Ishikawa (cell line): ENCODE measurements around the gene EIF3M.

ENCODE experiments used
- CEBPB ChIP-seq: IDR thresholded peaks from 2 replicates; pipeline ENCODE4 v1.6.1; 2012
- CREB1 ChIP-seq: IDR thresholded peaks from 2 replicates; pipeline ENCODE4 v1.6.1; 2012; ENCODE audit warnings: low read depth
- EGR1 ChIP-seq: IDR thresholded peaks from 2 replicates; pipeline ENCODE4 v1.6.1; 2012
- EP300 ChIP-seq: IDR thresholded peaks from 2 replicates; pipeline ENCODE4 v1.6.1; 2012; ENCODE audit warnings: borderline replicate concordance
- FOXM1 ChIP-seq: IDR thresholded peaks from 2 replicates; pipeline ENCODE4 v1.6.1; 2012; ENCODE audit warnings: low read depth, borderline replicate concordance
- NFIC ChIP-seq: IDR thresholded peaks from 2 replicates; pipeline ENCODE4 v1.6.1; 2012
- RAD21 ChIP-seq: IDR thresholded peaks from 2 replicates; pipeline ENCODE4 v1.6.1; 2012; ENCODE audit warnings: low read depth
- TAF1 ChIP-seq: IDR thresholded peaks from 2 replicates; pipeline ENCODE4 v1.6.1; 2012; ENCODE audit warnings: low read depth, mild to moderate bottlenecking
- TCF12 ChIP-seq: IDR thresholded peaks from 2 replicates; pipeline ENCODE4 v1.6.1; 2012; ENCODE audit warnings: low read depth
- TEAD4 ChIP-seq: IDR thresholded peaks from 2 replicates; pipeline ENCODE4 v1.6.1; 2012
- YY1 ChIP-seq: IDR thresholded peaks from 2 replicates; pipeline ENCODE4 v1.6.1; 2012; ENCODE audit warnings: low read depth
- ZBTB7A ChIP-seq: IDR thresholded peaks from 2 replicates; pipeline ENCODE4 v1.6.1; 2012; ENCODE audit warnings: low read depth
- TF ChIP-seq, protein P1 (sequence below): IDR thresholded peaks from 2 replicates; pipeline ENCODE4 v1.6.1; 2012
- TF ChIP-seq, protein P2 (sequence below): IDR thresholded peaks from 2 replicates; pipeline ENCODE4 v1.6.1; 2012
- TF ChIP-seq, protein P3 (sequence below): IDR thresholded peaks from 2 replicates; pipeline ENCODE4 v1.6.1; 2012; ENCODE audit warnings: low read depth, mild to moderate bottlenecking

The EIF3M gene

GRCh38 chr11:32569313-32569881 is 14.2 kb upstream of the EIF3M start:
- TF ChIP-seq CEBPB (no peak), CREB1 (no peak), TAF1 (no peak), YY1 (no peak), FOXM1 (no peak), EGR1 (no peak), TCF12 (no peak), ZBTB7A (no peak), NFIC (no peak), RAD21 (no peak), TEAD4 (no peak), EP300 (no peak)
- TF ChIP-seq, protein P1, sequence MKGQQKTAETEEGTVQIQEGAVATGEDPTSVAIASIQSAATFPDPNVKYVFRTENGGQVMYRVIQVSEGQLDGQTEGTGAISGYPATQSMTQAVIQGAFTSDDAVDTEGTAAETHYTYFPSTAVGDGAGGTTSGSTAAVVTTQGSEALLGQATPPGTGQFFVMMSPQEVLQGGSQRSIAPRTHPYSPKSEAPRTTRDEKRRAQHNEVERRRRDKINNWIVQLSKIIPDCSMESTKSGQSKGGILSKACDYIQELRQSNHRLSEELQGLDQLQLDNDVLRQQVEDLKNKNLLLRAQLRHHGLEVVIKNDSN, result no peak
- TF ChIP-seq, protein P2, sequence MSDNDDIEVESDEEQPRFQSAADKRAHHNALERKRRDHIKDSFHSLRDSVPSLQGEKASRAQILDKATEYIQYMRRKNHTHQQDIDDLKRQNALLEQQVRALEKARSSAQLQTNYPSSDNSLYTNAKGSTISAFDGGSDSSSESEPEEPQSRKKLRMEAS, result no peak
- TF ChIP-seq, protein P3, sequence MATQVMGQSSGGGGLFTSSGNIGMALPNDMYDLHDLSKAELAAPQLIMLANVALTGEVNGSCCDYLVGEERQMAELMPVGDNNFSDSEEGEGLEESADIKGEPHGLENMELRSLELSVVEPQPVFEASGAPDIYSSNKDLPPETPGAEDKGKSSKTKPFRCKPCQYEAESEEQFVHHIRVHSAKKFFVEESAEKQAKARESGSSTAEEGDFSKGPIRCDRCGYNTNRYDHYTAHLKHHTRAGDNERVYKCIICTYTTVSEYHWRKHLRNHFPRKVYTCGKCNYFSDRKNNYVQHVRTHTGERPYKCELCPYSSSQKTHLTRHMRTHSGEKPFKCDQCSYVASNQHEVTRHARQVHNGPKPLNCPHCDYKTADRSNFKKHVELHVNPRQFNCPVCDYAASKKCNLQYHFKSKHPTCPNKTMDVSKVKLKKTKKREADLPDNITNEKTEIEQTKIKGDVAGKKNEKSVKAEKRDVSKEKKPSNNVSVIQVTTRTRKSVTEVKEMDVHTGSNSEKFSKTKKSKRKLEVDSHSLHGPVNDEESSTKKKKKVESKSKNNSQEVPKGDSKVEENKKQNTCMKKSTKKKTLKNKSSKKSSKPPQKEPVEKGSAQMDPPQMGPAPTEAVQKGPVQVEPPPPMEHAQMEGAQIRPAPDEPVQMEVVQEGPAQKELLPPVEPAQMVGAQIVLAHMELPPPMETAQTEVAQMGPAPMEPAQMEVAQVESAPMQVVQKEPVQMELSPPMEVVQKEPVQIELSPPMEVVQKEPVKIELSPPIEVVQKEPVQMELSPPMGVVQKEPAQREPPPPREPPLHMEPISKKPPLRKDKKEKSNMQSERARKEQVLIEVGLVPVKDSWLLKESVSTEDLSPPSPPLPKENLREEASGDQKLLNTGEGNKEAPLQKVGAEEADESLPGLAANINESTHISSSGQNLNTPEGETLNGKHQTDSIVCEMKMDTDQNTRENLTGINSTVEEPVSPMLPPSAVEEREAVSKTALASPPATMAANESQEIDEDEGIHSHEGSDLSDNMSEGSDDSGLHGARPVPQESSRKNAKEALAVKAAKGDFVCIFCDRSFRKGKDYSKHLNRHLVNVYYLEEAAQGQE, result no peak

GRCh38 chr11:32571039-32571438 is 12.6 kb upstream of the EIF3M start:
- no peak for TF ChIP-seq TEAD4
- TF ChIP-seq, protein P1, result no peak
- no peak for TF ChIP-seq YY1
- TF ChIP-seq EP300, result no peak
- TF ChIP-seq, protein P3, result no peak
- TF ChIP-seq TAF1, result no peak
- TF ChIP-seq RAD21, result no peak
- TF ChIP-seq CEBPB, result no peak
- TF ChIP-seq FOXM1, result no peak
- TF ChIP-seq CREB1, result no peak
- TF ChIP-seq, protein P2, result no peak
- TF ChIP-seq ZBTB7A, result no peak

DNA sequence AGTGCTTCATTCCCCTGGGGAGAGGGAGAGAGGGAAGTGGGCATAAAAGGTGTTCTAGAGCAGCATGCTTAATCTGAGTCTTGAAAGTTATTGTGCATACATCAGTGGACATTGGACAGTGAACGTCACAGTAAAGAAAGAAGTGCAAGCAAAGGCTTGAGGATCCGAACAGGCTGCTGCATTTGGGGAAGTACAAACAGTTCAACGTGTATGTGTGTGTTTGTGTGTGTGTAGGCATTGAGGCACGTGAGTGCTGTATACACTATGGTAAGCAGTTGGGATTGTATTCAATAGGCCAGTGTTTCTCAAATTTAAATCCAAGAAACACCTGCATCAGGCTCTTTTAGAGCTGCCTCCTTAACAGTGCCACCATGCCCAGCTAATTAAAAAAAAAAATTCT is 10.4 kb upstream of the EIF3M start:
- TF ChIP-seq TCF12, result no peak
- TF ChIP-seq, protein P3, result no peak

- no peak for TF ChIP-seq TCF12
- TF ChIP-seq EP300, result no peak
- no peak for TF ChIP-seq YY1
- no peak for TF ChIP-seq ZBTB7A
These were observed 9.2 kb upstream of the EIF3M start for GRCh38 chr11:32574421-32574820.

DNA sequence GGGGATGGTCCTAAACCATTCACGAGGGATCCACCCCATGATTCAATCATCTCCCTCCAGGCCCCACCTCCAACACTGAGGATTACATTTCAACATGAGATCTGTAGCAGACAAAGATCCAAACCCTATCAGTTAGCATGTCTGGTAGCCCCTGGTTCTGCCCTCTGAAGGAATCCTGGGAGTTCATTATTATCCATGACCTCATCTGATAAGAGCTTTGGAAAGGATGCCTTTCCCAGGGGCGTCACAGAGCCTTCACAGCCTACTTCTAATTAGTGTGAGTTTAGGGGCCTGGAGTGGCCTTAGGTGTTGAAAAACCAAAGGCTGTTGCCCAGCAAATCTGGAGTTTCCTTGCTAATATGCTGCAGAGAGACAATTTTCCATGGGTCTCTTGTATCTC is 8.6 kb upstream of the EIF3M start:
- TF ChIP-seq CEBPB, result no peak
- no peak for TF ChIP-seq TAF1
- TF ChIP-seq ZBTB7A, result no peak
- TF ChIP-seq, protein P3, result no peak
- TF ChIP-seq NFIC, result no peak
